GM12878 (cell line): ENCODE measurements around the gene SURF4. TPM values are rescaled to one million over a fixed set of nuclear protein-coding genes. Genes with fewer than 3 reads are reported as not detected.
A peak's percentile ranks its signal among the peaks of the same experiment; 100 is the strongest.

Experiments
- CBX3 ChIP-seq: fragments of 200-600 bp; sonication (generic); IDR thresholded peaks from 2 replicates; pipeline ENCODE4 v1.6.1; 2016; ENCODE audit warnings: low read depth, borderline replicate concordance
- CBX5 ChIP-seq: sonication (generic); IDR thresholded peaks from 2 replicates; pipeline ENCODE4 v1.6.1; 2016; ENCODE audit warnings: low read depth, moderate library complexity, mild to moderate bottlenecking, inconsistent platforms
- CREB1 ChIP-seq: IDR thresholded peaks from 2 replicates; pipeline ENCODE4 v1.6.1; 2012; ENCODE audit warnings: low read depth, mild to moderate bottlenecking, inconsistent platforms
- CREM ChIP-seq: IDR thresholded peaks from 2 replicates; pipeline ENCODE4 v1.6.1; 2014; ENCODE audit warnings: antibody characterized with exemption, low read depth
- EED ChIP-seq: sonication (generic); IDR thresholded peaks from 2 replicates; pipeline ENCODE4 v1.6.1; 2016; ENCODE audit warnings: antibody characterized with exemption, low read depth
- EGR1 ChIP-seq, 2 experiments: IDR thresholded peaks; 1 replicate in 1 of 2; 2 replicates in 1 of 2; pipeline ENCODE4 v1.6.1; 2011 to 2012; ENCODE audit warnings: low read depth in 2 of 2, low read length in 2 of 2, borderline replicate concordance in 1 of 2, mild to moderate bottlenecking in 1 of 2, moderate library complexity in 1 of 2
- EZH2 ChIP-seq: IDR thresholded peaks from 2 replicates; pipeline ENCODE4 v1.6.1; 2012; ENCODE audit warnings: low read depth, mild to moderate bottlenecking, control low read depth, inconsistent platforms, low read length, borderline replicate concordance; ENCODE audit not compliant: control insufficient read depth
- IRF5 ChIP-seq: fragments of 450-650 bp; IDR thresholded peaks from 2 replicates; pipeline ENCODE4 v1.6.1; 2017; ENCODE audit warnings: borderline replicate concordance
- MYB ChIP-seq: fragments of 150-350 bp; IDR thresholded peaks from 2 replicates; pipeline ENCODE4 v1.6.1; 2014; ENCODE audit warnings: mild to moderate bottlenecking, low read depth, low read length, borderline replicate concordance
- MYC ChIP-seq: IDR thresholded peaks from 2 replicates; pipeline ENCODE4 v1.6.1; 2011; ENCODE audit warnings: mild to moderate bottlenecking, low read length, moderate library complexity, inconsistent platforms; ENCODE audit not compliant: insufficient read depth, insufficient replicate concordance, insufficient read length, severe bottlenecking
- NFYA ChIP-seq: IDR thresholded peaks from 2 replicates; pipeline ENCODE4 v1.6.1; 2011; ENCODE audit warnings: low read depth, mild to moderate bottlenecking, low read length, improper control_type of control experiment, borderline replicate concordance
- NR2C1 ChIP-seq: fragments of 450-650 bp; IDR thresholded peaks from 2 replicates; pipeline ENCODE4 v1.6.1; 2017; ENCODE audit warnings: antibody characterized with exemption, mild to moderate bottlenecking, moderate library complexity
- NRF1 ChIP-seq: conservative IDR thresholded peaks from 2 replicates; pipeline ENCODE4 v1.6.1; 2011; ENCODE audit warnings: mild to moderate bottlenecking, low read depth, low read length, improper control_type of control experiment
- PML ChIP-seq: IDR thresholded peaks from 2 replicates; pipeline ENCODE4 v1.6.1; 2012; ENCODE audit warnings: low read length, inconsistent platforms
- RELA ChIP-seq: fragments of 450-650 bp; IDR thresholded peaks from 2 replicates; pipeline ENCODE4 v1.8.0; 2014; ENCODE audit warnings: borderline replicate concordance; ENCODE audit not compliant: partially characterized antibody
- SMC3 ChIP-seq: IDR thresholded peaks from 2 replicates; pipeline ENCODE4 v1.6.1; 2011; ENCODE audit warnings: low read length, improper control_type of control experiment, borderline replicate concordance
- STAT1 ChIP-seq: fragments of 450-650 bp; conservative IDR thresholded peaks from 2 replicates; pipeline ENCODE4 v1.6.1; 2014; ENCODE audit warnings: antibody characterized with exemption, mild to moderate bottlenecking
- SUZ12 ChIP-seq: fragments of 200-600 bp; sonication (generic); IDR thresholded peaks from one replicate; pipeline ENCODE4 v1.6.1; 2018; ENCODE audit warnings: antibody characterized with exemption, mild to moderate bottlenecking; ENCODE audit not compliant: unreplicated experiment
- TARDBP ChIP-seq: IDR thresholded peaks from 2 replicates; pipeline ENCODE4 v1.6.1; 2016; ENCODE audit warnings: borderline replicate concordance
- TCF7 ChIP-seq: IDR thresholded peaks from 2 replicates; pipeline ENCODE4 v1.6.1; 2014; ENCODE audit warnings: antibody characterized with exemption, borderline replicate concordance
- ZBED1 ChIP-seq: IDR thresholded peaks from 2 replicates; pipeline ENCODE4 v1.6.1; 2016; ENCODE audit warnings: borderline replicate concordance
- ZNF274 ChIP-seq: IDR thresholded peaks from one replicate; pipeline ENCODE4 v1.8.0; 2011; ENCODE audit not compliant: insufficient read length, insufficient read depth
- ZZZ3 ChIP-seq: IDR thresholded peaks from 2 replicates; pipeline ENCODE4 v1.6.1; 2011; ENCODE audit warnings: low read depth; ENCODE audit not compliant: control insufficient read depth, insufficient read length
- polyA plus RNA-seq, 11 experiments: library from polyadenylated mRNA; depleted of rRNA in 4 of 11; unstranded in 6 of 11; stranded (reverse) in 5 of 11; fragments of >200 nt; fragmentation: Nextera tagmentation in 4 of 11; fragmentation: Illumina TruSeq in 1 of 11; extraction: Ambion mirVana in 4 of 11; extraction: Trizol in 1 of 11; gene quantifications; 1 replicate in 1 of 11; 2 replicates in 10 of 11; pipeline versions ENCODE4 v1.2.1 to v1.2.3, GENCODE V29; 2011 to 2016; ENCODE audit warnings: inconsistent platforms in 2 of 11, missing spikeins in 2 of 11, low read depth in 1 of 11
- total RNA-seq, 4 experiments: library from RNA; depleted of rRNA in 3 of 4; stranded (reverse); fragments of >200 nt in 3 of 4; fragmentation: Illumina TruSeq in 1 of 4; extraction: Trizol in 1 of 4; gene quantifications; 2 replicates each; pipeline versions ENCODE4 v1.2.1 to v1.2.3, GENCODE V29; 2013 to 2021
- TF ChIP-seq, protein P1 (sequence below): IDR thresholded peaks from 2 replicates; pipeline ENCODE4 v1.6.1; 2011; ENCODE audit warnings: low read depth, low read length, improper control_type of control experiment, borderline replicate concordance
- TF ChIP-seq, protein P2 (sequence below): fragments of 450-650 bp; formaldehyde crosslinking; IDR thresholded peaks from 2 replicates; pipeline ENCODE4 v1.4.0; 2022; ENCODE audit warnings: mild to moderate bottlenecking, moderate library complexity

The SURF4 gene
- total and polyA plus RNA-seq, 10 of the 15 experiments (the other 5 are each of a cell fraction or from before 2014, with no cell fraction given), result 6.4 to 134 (median 78.7) TPM

DNA sequence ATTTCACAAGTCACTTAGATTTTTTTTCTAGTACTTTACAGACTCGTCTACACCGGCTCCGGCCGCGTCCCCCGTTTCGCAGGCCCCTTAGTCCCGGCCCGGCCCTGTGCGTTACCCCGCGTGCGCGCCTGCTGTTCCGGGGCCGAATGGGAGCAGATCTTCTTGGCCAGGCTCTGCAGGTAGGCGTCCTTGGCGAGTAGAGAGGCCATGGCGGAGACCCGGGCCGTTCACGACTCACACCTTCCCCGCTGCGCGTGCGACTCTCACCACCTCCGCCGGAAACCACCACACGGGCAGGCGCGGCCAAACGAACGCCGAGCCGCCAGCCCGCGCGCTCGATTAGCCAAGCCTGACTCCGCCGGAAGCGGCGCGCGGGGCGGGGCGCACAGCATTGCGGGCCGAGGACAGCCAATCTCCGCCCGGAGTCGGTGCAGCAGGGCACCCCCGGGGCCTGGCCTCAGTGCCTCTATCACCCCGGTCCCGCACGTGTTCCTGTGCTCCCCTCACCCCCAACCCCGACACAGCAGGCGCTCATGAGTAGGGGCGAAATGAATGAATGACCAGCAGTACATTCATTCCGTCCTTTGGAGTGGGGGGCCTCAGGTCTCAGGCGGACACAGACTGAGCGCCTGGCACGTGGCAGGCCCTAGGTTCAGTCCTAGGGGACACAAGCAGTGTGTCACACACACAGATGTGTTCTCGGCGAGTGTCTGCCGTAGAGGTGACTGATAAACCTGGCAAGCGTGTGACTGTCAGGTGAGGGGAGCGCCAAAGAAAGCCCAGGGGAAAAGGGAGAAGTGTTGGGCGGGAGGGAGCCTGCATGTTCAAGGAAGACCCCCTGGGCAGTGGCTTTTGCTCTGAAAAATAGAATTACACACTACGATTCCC lies 39.7 kb downstream of the SURF4 start, which contains the start of gene SURF6 (continued):
- TF ChIP-seq TCF7, result no peak
- no peak for TF ChIP-seq IRF5
- peak; percentile 94 for TF ChIP-seq RELA
- TF ChIP-seq CBX3, result no peak
- TF ChIP-seq MYB, result 0 out of 2 replicates have a peak, but pooled peaks have one; percentile 33
- TF ChIP-seq EZH2, result no peak
- TF ChIP-seq CREB1, result peak; percentile 80
- TF ChIP-seq NFYA, result no peak
- peak; percentile 81; the same call in 1 of the 2 replicates for TF ChIP-seq CBX5
- TF ChIP-seq EGR1 (IDR thresholded peaks at IDR 0.05; ENCODE audit: borderline replicate concordance in 1 of 2, low read depth in 2 of 2, low read length in 2 of 2), result peak in 1 of 2 experiments; percentile 74; a peak in 1 of 3 replicates
- TF ChIP-seq PML, result peak; percentile 88; the same call in 1 of the 2 replicates
- TF ChIP-seq, protein P1, sequence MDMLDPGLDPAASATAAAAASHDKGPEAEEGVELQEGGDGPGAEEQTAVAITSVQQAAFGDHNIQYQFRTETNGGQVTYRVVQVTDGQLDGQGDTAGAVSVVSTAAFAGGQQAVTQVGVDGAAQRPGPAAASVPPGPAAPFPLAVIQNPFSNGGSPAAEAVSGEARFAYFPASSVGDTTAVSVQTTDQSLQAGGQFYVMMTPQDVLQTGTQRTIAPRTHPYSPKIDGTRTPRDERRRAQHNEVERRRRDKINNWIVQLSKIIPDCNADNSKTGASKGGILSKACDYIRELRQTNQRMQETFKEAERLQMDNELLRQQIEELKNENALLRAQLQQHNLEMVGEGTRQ, result no peak
- peak; percentile 85; the same call in 1 of the 2 replicates for TF ChIP-seq TARDBP
- peak; percentile 88 for TF ChIP-seq STAT1
- TF ChIP-seq CREM, result peak; percentile 80
- 0 out of 2 replicates have a peak, but pooled peaks have one; percentile 26 for TF ChIP-seq NRF1
- TF ChIP-seq EED, result peak; percentile 33; the same call in 1 of the 2 replicates
- TF ChIP-seq SUZ12, result no peak
- TF ChIP-seq NR2C1, result peak; percentile 72
- no peak for TF ChIP-seq ZNF274
- peak; percentile 97 for TF ChIP-seq MYC
- TF ChIP-seq SMC3, result no peak
- no peak for TF ChIP-seq ZZZ3
- 0 out of 2 replicates have a peak, but pooled peaks have one; percentile 25 for TF ChIP-seq ZBED1
- TF ChIP-seq, protein P2, sequence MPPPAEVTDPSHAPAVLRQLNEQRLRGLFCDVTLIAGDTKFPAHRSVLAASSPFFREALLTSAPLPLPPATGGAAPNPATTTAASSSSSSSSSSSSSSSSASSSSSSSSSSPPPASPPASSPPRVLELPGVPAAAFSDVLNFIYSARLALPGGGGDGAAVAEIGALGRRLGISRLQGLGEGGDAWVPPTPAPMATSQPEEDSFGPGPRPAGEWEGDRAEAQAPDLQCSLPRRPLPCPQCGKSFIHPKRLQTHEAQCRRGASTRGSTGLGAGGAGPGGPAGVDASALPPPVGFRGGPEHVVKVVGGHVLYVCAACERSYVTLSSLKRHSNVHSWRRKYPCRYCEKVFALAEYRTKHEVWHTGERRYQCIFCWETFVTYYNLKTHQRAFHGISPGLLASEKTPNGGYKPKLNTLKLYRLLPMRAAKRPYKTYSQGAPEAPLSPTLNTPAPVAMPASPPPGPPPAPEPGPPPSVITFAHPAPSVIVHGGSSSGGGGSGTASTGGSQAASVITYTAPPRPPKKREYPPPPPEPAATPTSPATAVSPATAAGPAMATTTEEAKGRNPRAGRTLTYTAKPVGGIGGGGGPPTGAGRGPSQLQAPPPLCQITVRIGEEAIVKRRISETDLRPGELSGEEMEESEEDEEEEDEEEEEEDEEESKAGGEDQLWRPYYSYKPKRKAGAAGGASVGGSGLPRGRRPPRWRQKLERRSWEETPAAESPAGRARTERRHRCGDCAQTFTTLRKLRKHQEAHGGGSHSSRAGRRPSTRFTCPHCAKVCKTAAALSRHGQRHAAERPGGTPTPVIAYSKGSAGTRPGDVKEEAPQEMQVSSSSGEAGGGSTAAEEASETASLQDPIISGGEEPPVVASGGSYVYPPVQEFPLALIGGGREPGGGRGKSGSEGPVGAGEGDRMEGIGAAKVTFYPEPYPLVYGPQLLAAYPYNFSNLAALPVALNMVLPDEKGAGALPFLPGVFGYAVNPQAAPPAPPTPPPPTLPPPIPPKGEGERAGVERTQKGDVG (CRISPR knock-in tag), result no peak
